IPS-11a (cell line): ENCODE results near the gene ZBTB16.

Experiments used
- H3K4me3 ChIP-seq: one replicate; pipeline ENCODE4 v1.5.1; 2013; ENCODE audit warnings: low read depth, low read length, control low read depth

Gene ZBTB16

GRCh38 chr11:114163229-114163631 lies 103.7 kb downstream of the ZBTB16 start:
- H3K4me3 ChIP-seq: no peak overlapping the region

- no peak overlapping the region for H3K4me3 ChIP-seq
Measured at GRCh38 chr11:114163830-114164401, 104.4 kb downstream of the ZBTB16 start.

DNA sequence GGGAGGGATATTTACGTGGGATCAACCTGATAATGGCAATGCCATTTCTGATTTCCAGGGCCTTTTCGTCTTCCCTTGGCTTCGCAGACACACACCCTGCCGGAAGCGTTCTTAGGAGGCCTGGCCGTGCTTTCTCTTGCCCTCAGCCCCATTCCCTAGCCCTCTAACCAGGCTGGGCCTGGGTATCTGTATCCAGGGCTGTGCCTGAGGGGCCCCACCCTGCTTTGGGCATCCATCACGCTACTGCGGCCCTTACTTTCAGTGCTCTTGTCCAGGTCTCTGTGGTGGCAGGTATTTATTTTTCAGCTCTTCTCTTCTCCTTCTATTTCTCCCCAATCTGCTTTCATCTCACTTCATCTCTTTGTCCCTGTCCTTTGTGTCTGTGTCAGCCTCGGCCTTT lies 105.0 kb downstream of the ZBTB16 start:
- H3K4me3 ChIP-seq: no peak overlapping the region

DNA sequence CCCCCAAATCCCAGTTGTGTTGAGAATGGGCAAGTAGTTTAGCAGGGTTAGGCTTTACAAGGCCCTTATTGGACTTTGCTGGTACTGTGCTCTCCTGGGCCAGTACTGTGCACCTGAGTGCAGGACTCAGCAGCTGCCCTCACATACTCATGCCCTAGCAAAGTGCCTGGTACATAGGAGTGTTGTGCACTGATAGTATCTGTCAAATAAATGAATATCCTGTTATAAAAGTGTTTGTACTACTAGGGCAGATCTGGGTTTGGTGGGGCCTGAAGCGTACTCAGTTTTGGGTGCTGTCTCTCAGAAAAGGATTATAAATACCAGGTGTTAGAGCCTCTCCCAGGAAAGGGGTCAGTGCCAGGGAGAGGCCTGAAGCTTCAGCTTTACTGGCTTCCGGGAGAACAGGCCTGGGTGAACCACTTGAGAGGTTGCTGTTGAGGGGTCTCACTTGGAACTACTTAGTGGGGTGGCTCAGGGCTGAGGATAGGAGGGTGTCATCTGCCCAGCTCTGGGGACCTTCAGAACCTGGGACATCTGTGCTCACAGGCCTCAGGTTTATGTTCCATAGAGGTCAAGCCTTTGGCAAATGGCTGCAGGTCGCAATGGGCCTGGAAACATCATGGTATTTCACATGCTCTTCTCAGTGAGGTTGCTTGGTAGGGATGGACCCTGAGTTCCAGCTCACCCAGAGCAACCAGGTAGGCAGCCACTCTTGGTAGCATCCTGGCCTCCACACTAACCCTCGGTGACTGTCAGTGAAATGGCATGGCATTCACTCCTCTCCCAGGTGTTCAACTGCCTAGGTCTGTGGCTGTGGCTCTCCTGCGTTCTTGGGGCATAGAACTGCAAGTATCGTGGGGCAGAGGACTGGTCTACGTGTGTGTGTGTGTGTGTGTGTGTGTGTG lies 106.1 kb downstream of the ZBTB16 start:
- H3K4me3 ChIP-seq: no peak overlapping the region

GRCh38 chr11:114166362-114166761 lies 106.9 kb downstream of the ZBTB16 start:
- no peak overlapping the region for H3K4me3 ChIP-seq

DNA sequence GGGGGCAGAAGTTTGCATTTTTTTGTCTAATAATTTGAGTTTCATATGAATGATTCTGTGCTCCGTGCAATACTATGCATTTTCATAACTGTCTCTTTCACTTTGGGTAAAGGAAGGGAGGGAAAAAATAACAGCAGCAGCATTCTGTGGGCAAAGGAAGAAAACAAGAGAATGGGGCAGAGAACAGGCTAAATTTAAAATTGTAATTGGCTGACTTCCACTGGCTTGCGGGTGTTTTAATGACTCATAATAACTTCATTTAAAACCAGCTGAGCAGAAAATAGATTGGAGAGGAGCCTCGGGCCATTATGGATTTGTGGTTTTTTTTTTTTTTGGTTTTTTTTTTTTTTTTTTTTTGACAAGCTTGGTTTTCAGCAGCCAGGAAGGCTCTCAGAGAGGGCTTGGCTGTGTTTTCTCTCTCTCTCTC lies 107.4 kb downstream of the ZBTB16 start:
- H3K4me3 ChIP-seq: no peak overlapping the region

- H3K4me3 ChIP-seq: no peak overlapping the region
Measured at GRCh38 chr11:114167355-114167754, 107.8 kb downstream of the ZBTB16 start.

DNA sequence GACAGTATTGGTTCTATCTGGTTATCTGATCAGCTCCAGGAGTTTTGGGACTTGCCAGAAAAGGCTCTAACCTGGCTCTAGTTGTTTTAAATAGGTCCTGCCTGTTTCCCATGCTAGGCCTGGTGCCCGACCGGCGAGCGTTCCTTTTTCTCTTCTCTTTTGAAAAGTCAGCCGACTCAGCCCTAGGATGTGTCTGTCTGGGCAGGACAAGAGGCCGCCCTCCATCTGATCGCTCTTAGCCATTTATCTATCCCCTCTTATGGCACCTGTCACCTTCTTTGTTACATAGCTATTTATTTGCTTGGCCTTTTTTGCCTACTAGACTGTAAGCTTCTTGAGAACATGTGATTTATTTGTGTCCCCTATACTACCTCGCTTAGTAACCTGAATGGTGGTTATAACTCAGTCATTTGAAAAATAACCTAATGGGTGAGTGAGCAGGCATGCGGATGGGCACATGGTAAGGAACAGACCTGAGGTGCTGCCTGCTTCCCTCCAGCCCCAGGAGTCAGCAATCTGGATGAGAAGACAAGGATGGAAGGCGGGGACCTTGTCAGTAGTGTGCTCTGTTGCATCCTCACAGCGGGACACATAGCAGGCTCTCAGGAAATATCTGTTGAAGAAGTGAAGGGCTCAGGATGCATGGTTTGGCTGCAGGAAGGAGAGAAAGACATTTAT lies 108.4 kb downstream of the ZBTB16 start:
- H3K4me3 ChIP-seq: no peak overlapping the region

GRCh38 chr11:114168691-114169090 lies 109.2 kb downstream of the ZBTB16 start:
- H3K4me3 ChIP-seq: no peak overlapping the region

GRCh38 chr11:114169321-114169749 lies 109.8 kb downstream of the ZBTB16 start:
- H3K4me3 ChIP-seq: no peak overlapping the region

DNA sequence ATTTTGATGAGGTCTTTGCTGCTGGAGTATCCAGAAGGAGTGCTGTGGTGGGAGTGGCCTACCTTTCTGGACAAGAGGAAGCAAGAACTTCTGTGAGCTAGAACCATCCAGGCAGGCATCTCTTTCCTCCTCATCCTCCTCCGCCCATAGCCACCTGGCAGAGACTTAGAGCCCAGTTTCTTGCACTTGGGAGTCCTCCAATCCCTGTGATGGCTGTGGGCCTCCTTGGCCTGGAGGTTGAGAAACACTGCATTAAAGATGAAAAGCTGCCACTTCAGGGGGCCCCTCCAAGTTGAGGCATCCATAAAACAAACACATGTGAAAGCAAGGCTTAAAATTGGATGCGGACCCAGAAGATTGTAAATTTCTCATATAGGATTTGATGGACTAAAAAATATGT lies 110.3 kb downstream of the ZBTB16 start:
- H3K4me3 ChIP-seq: no peak overlapping the region

- no peak overlapping the region for H3K4me3 ChIP-seq
Measured at GRCh38 chr11:114170226-114170625, 110.7 kb downstream of the ZBTB16 start.

DNA sequence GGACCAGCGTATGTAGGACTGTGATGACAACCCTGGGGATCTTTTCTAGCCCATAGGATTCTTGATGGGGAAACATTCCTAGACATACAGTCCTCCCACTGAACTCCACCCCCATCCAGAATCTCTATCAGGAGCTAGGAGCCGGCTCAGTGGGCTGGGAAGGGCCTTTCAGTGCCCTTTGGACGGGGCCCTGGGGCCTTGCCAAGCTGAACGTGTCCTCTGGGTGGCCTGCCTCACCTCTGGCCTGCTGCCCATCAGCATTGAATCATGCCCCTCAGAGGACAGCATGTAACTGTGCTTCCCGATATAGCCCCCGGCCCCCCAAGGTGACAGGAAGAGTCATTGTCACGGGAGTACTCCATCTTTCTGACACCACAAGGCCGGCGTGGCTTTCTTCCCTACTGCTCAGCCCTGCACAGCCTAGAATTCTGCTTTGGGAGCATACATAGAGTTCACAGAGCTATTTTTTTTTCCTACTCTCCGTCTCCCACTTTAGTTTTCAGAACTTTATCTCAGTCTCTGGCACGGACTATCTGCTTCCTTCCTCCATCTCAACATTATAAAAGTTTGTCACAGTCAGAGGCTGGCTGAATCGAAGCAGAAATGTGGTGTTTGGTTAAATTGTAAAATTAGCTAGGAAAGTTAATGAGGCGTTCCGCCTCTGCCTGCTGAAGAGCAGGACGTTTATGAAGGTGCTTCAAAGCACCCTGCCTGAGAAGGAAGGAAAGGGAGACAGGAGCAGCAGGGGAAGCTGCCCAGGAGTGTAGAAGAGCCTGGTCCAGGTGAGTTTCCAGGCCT lies 111.9 kb downstream of the ZBTB16 start:
- no peak overlapping the region for H3K4me3 ChIP-seq

DNA sequence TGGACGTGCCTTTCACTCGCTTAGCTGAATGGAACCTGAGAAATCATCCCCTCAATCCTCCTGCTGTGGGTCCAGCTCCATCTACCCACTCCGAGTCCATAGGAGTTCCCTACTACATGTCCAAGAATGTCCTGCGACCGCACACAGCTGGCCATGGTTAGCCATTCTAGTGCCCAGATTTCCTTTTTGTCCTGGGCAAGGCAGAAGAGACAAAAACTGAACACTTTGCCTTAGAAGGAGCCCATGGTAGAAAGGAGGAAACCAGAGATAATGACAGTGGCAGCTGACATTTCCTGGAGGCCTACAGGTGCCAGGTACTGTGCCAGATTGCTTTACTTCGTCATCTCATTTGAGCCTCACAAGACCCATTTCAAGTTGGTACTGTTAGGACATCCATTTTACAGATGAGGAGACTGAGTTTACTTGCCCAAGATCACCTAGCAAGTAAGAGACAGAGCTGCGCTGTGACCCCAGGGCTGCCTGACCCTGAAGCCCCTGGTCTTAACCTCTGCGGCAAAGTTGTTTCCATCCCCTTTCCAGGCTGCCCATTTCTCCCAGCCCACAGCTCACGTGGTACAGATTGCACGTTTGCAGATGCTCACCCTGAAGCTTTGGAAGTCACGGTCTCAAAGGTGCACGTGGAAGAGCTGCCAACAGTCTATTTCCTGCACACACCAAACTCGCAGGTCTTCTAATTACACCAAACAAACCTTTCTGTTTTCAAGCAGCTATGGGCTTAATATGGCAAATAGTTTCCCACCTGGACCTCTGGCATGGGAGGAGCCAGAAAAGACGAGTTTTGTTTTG lies 112.7 kb downstream of the ZBTB16 start:
- H3K4me3 ChIP-seq: no peak overlapping the region

DNA sequence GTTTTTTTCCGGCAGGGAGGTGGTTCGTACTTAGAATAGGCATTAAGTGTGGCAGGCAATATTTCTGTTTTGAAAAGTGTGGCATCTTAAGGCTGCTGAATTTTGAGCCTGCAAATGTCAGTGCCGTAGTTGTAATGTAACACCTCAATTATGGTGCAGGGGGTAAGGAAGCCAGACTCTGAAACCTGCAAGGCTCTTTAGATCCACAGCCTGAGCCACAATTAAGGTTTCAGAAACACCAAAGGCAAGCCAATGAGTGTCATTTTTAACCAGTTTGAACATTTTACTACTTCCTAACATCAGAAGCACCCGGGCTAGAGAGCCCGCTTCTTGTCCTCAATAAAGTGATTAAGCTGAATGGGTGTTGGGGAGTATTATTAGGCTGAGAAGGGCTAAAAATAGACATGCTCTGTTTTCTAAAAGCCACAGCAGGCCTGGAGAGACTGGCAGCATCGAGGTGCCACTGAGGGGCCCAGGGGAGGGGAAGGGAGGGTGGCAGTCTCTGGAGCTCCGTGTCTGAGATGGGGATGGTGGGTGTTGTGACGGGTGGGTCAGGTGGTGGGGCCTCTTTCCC lies 113.4 kb downstream of the ZBTB16 start:
- H3K4me3 ChIP-seq: no peak overlapping the region

DNA sequence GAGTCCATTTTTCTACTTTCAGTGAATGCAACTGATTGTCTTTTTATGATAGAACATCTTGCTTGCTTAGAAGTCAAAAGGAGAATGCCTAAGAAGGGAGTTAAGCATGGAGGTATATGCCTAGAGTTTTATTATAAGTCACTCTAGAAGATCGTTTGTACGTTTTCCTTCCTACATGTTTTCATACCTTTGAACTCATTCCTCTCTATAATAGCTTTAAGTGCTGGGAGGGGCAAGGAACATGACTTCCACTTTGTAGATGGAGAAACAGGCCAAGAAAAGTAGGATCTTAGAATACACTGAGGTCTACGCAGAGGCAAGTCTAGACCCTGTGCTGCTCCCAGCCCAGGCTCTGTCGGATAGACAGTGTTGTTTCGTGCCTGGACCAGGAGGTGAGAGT lies 114.3 kb downstream of the ZBTB16 start:
- no peak overlapping the region for H3K4me3 ChIP-seq

DNA sequence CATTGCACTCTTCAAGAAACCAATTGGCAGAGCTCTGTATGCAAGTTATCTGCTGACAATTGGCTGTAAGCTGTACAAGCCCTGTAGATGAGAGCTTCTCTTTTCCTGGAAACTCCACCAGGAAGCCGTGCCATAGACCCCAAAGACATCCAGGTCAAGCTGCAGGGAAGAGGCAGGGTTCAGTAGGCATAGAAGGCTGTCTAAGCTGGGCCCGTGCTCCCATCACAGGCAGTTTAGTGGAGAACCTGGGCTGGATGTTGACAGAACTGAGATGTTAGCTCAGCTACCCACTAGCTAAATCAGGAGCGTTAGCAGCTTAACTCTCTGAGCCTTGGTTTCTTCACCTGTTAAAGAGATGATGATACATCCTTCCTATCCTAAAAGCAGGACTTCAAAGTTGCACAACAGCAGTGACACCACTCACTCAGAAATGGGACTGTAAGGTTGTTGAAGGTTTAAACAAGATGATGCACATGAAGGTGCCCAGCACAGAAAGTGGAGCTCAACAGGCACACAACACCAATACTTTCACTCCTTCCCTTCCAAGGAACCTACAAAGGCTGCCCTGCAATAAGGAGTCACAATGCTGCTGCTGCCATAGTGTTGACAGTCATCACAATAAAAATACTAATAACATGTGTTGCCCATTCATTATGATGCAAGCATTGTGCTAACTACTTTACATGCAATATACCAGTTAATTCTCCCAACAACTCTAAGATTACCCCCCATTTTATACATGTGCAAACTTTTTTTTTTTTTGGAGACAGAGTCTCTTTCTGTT lies 115.4 kb downstream of the ZBTB16 start:
- H3K4me3 ChIP-seq: no peak overlapping the region

DNA sequence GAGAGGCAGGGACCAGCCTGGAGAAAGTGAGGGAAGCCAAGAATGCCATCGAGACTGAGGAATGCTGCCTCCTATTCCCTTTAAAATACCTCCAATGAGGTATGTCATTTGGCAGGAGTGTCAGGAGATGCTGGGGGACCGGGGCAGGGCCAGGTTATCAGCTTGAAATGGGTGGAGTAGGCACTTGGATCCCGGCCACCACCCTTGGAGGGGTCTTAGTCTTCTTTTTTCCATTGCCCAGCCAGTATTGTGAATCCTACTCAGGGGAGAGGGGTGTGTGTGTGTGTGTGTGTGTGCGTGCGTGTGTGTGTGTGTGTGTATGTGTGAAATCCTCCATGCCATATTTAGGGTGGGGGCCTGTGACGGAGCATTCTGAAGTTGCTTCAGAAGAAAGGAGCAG lies 116.2 kb downstream of the ZBTB16 start:
- H3K4me3 ChIP-seq: no peak overlapping the region

DNA sequence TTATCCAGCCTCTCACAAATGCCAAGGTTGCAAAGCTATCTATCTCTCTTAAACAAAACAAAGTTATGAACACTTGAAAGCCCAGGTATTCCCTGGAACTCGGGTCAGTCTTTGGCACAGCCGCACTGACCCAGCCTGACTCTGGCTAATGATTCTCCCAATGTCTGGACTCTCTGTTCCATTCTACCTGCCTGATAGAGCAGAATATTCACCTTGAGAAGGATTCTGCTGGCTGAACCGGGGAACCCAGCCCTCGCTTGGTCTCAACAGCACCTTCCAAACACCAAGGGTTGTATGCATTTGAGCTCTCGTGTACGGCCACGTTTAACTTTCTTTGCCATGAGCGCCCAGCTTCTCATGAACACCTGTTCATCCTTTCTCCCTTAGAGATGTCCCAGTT lies 116.8 kb downstream of the ZBTB16 start:
- no peak overlapping the region for H3K4me3 ChIP-seq
